Gastrocnemius medialis (tissue), 4 donors: ENCODE measurements around the gene TTC39A.

Source experiments
- POLR2A ChIP-seq, 2 donors: fragments of 450-650 bp; IDR thresholded peaks; one replicate each; pipeline ENCODE4 v1.6.1; 2017; ENCODE audit warnings: antibody characterized with exemption in 2 of 2, mild to moderate bottlenecking in 2 of 2, moderate library complexity in 2 of 2
- TF ChIP-seq, protein P1 (sequence below), 5 experiments: fragments of 450-650 bp in 3 of 5; fragments of 200-600 bp in 2 of 5; sonication (generic) in 2 of 5; IDR thresholded peaks in 4 of 5; conservative IDR thresholded peaks in 1 of 5; 1 replicate in 4 of 5; 2 replicates in 1 of 5; pipeline ENCODE4 v1.5.1; 2016 to 2019; ENCODE audit warnings: antibody characterized with exemption in 5 of 5, mild to moderate bottlenecking in 3 of 5, moderate library complexity in 3 of 5

DNA sequence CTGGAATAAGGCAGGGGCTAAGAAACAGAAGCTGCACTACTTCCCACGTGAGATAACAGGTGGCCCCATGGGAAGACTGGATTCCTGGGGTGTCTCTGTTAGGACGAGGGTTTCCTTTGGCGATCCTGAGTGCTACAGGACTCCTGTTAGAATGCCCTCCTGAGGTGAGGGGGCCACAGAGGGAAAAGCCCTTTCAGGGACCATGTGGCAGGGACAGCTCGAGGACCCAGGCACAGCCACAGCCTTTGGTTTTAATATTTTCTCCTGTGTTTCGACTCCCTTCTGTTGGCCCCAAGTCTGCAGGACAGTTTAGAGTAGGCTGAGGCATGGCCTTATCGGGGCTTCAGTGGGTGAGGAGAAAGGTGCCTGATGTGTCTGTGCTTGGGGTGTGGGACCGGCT is 12.6 kb downstream of the TTC39A start:
- no peak for TF ChIP-seq POLR2A (IDR thresholded peaks at IDR 0.05)
- TF ChIP-seq, protein P1, sequence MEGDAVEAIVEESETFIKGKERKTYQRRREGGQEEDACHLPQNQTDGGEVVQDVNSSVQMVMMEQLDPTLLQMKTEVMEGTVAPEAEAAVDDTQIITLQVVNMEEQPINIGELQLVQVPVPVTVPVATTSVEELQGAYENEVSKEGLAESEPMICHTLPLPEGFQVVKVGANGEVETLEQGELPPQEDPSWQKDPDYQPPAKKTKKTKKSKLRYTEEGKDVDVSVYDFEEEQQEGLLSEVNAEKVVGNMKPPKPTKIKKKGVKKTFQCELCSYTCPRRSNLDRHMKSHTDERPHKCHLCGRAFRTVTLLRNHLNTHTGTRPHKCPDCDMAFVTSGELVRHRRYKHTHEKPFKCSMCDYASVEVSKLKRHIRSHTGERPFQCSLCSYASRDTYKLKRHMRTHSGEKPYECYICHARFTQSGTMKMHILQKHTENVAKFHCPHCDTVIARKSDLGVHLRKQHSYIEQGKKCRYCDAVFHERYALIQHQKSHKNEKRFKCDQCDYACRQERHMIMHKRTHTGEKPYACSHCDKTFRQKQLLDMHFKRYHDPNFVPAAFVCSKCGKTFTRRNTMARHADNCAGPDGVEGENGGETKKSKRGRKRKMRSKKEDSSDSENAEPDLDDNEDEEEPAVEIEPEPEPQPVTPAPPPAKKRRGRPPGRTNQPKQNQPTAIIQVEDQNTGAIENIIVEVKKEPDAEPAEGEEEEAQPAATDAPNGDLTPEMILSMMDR (IDR thresholded peaks at IDR 0.05 in 4 of 5, conservative IDR thresholded peaks at IDR 0.05 in 1 of 5): no peak
